Measurements from ENCODE around the gene E2F2.
"Not testable (repeated sequence)": the region's sequence is repeated elsewhere in the genome, so short reads cannot be mapped to it uniquely, and the experiment has no call there.

Gene E2F2

GRCh38 chr1:23545851-23546250, 14.8 kb upstream of the E2F2 start:
- no peak for DNase-seq

- peak; percentile 71 for DNase-seq
Observed at GRCh38 chr1:23544444-23545389, 13.7 kb upstream of the E2F2 start.

GRCh38 chr1:23543707-23544443, 12.8 kb upstream of the E2F2 start:
- no peak for DNase-seq

- DNase-seq, result not testable (repeated sequence)
Observed at GRCh38 chr1:23542940-23543339, 11.9 kb upstream of the E2F2 start.

GRCh38 chr1:23539698-23540266, 8.7 kb upstream of the E2F2 start:
- peak; percentile 93 for DNase-seq

GRCh38 chr1:23537296-23537973, 6.4 kb upstream of the E2F2 start:
- DNase-seq, result no peak

- DNase-seq, result no peak
Observed at GRCh38 chr1:23533246-23534023, 2.4 kb upstream of the E2F2 start.

GRCh38 chr1:23531562-23532094, 595 bp upstream of the E2F2 start:
- no peak for DNase-seq

- no peak for DNase-seq
Observed at GRCh38 chr1:23530087-23530746, 816 bp downstream of the E2F2 start.

- DNase-seq, result no peak
Observed at GRCh38 chr1:23529146-23530086, 1.6 kb downstream of the E2F2 start.

- DNase-seq, result peak; percentile 71
Observed at GRCh38 chr1:23528250-23528978, 2.6 kb downstream of the E2F2 start.

GRCh38 chr1:23527900-23528249, 3.2 kb downstream of the E2F2 start:
- no peak for DNase-seq

GRCh38 chr1:23527366-23527765, 3.7 kb downstream of the E2F2 start:
- no peak for DNase-seq

GRCh38 chr1:23526329-23527041, 4.5 kb downstream of the E2F2 start:
- no peak for DNase-seq

- DNase-seq, result no peak
Observed at GRCh38 chr1:23525558-23526250, 5.3 kb downstream of the E2F2 start.

- DNase-seq, result peak; percentile 89
Observed at GRCh38 chr1:23524716-23525401, 6.2 kb downstream of the E2F2 start.

GRCh38 chr1:23524163-23524562, 6.9 kb downstream of the E2F2 start:
- no peak for DNase-seq

Measured in NCI-H1436 (cell line).